Heart left ventricle (tissue), 13 donors: Measurements from ENCODE around the gene DHH.

ENCODE experiments used
- POLR2A ChIP-seq, 2 donors: fragments of 450-650 bp; IDR thresholded peaks; one replicate each; pipeline ENCODE4 v1.6.1; 2017; ENCODE audit warnings: antibody characterized with exemption in 2 of 2, mild to moderate bottlenecking in 2 of 2, moderate library complexity in 2 of 2
- TF ChIP-seq, protein P1 (sequence below), 12 donors: fragments of 200-600 bp; sonication (generic) in 4 of 12; IDR thresholded peaks; one replicate each; pipeline versions ENCODE4 v1.5.0 to v1.8.0; 2018 to 2022; ENCODE audit warnings: antibody characterized with exemption in 12 of 12, mild to moderate bottlenecking in 5 of 12
- donor health status: ischemic (EF 13 %, LVEDD 7.1; RV severe dilation, severe dysfunction).
- donor health status: DM: no; HTN: yes; CAD: no.
- donor health status: DM: no; HTN: no; CAD: no.
- donor health status: ischemic (EF 25% LVEDD 6.9; RV normal size, moderate dysfunction).
- donor health status: ischemic (EF 25% LVEDD 5.7; RV mildly dilated, moderate dysfunction).
- donor health status: ischemic (EF 35%, LVEDD 5.7; RV mildly dilated, moderate dysfunction).
- donor health status: nonischemic (EF 11% LVEDD 7.7; RV severe dilation, severe dysfunction).
- donor health status: DM: yes; HTN: yes; CAD: no.
- donor health status: PGD.
- donor health status: ischemic (EF 29% LVEDD 5.4; RV normal size, mild dysfunction).
- donor health status: nonischemic (EF 23%, LVEDD 6.1; RV moderate dilation, normal function).

DNA sequence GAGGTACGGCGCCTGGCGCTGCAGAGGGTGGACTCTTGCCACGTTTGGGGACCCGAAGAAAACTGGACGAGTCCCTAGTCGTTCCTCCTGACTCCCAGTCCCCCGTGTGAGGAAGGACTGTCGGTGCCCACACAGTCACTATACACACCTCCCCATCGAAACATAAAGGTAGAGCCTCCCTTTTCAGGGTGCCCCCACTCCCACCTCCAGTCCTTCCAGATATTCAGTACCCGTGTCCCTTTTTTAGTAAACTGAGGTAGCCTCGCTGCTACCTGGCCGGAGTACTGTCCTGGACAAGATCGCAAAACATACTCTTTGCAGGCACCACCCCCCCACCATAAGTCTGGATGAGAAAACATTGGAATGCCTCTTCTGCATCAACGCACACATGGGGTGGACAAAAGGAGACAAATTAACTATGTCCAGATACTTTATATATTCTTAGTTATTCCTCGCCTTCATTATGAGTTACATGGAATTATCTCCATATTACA lies 33.4 kb downstream of the DHH start:
- TF ChIP-seq, protein P1, sequence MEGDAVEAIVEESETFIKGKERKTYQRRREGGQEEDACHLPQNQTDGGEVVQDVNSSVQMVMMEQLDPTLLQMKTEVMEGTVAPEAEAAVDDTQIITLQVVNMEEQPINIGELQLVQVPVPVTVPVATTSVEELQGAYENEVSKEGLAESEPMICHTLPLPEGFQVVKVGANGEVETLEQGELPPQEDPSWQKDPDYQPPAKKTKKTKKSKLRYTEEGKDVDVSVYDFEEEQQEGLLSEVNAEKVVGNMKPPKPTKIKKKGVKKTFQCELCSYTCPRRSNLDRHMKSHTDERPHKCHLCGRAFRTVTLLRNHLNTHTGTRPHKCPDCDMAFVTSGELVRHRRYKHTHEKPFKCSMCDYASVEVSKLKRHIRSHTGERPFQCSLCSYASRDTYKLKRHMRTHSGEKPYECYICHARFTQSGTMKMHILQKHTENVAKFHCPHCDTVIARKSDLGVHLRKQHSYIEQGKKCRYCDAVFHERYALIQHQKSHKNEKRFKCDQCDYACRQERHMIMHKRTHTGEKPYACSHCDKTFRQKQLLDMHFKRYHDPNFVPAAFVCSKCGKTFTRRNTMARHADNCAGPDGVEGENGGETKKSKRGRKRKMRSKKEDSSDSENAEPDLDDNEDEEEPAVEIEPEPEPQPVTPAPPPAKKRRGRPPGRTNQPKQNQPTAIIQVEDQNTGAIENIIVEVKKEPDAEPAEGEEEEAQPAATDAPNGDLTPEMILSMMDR (IDR thresholded peaks at IDR 0.05): no peak
- no peak for TF ChIP-seq POLR2A (IDR thresholded peaks at IDR 0.05)
